NCI-H748 (cell line): ENCODE results near the gene SELENOF.
"Not testable (repeated sequence)": the region's sequence is repeated elsewhere in the genome, so short reads cannot be mapped to it uniquely, and the experiment has no call there.

Experiments
- DNase-seq: peaks from one replicate; lab custom pipeline; 2025; ENCODE audit not compliant: unreplicated experiment; lab: John Stamatoyannopoulos, UW

SELENOF gene

GRCh38 chr1:86922445-86922844, 8.5 kb upstream of the SELENOF start:
- DNase-seq, result no peak

GRCh38 chr1:86916752-86917151, 2.8 kb upstream of the SELENOF start:
- DNase-seq, result no peak

GRCh38 chr1:86915737-86916235, 1.9 kb upstream of the SELENOF start:
- DNase-seq, result no peak

- peak; percentile 74 for DNase-seq
Observed at GRCh38 chr1:86914998-86915736, 1.2 kb upstream of the SELENOF start.

GRCh38 chr1:86914601-86914997, 673 bp upstream of the SELENOF start, which contains the start of gene HS2ST1:
TSS of gene HS2ST1 (plus strand) at chr1:86914635.
- DNase-seq, result no peak

GRCh38 chr1:86913399-86913895, 479 bp downstream of the SELENOF start:
- DNase-seq, result peak; percentile 35

GRCh38 chr1:86912281-86912900, 1.5 kb downstream of the SELENOF start:
- no peak for DNase-seq

GRCh38 chr1:86906419-86906818, 7.5 kb downstream of the SELENOF start:
- DNase-seq, result peak; percentile 25

- no peak for DNase-seq
Observed at GRCh38 chr1:86905875-86906274, 8.1 kb downstream of the SELENOF start.

- not testable (repeated sequence) for DNase-seq
Observed at GRCh38 chr1:86899401-86899800, 14.5 kb downstream of the SELENOF start.

- DNase-seq, result no peak
Observed at GRCh38 chr1:86888327-86888726, 25.6 kb downstream of the SELENOF start.

GRCh38 chr1:86887479-86888162, 26.3 kb downstream of the SELENOF start:
- DNase-seq, result no peak

GRCh38 chr1:86875722-86876121, 38.2 kb downstream of the SELENOF start:
- DNase-seq, result no peak

GRCh38 chr1:86872086-86872485, 41.8 kb downstream of the SELENOF start:
- DNase-seq, result no peak

GRCh38 chr1:86871001-86871400, 42.9 kb downstream of the SELENOF start:
- no peak for DNase-seq

- no peak for DNase-seq
Observed at GRCh38 chr1:86868477-86868876, 45.4 kb downstream of the SELENOF start.

- DNase-seq, result not testable (repeated sequence)
Observed at GRCh38 chr1:86867278-86867677, 46.6 kb downstream of the SELENOF start.

GRCh38 chr1:86866665-86867064, 47.3 kb downstream of the SELENOF start:
- no peak for DNase-seq

- DNase-seq, result no peak
Observed at GRCh38 chr1:86865973-86866637, 47.8 kb downstream of the SELENOF start.

- DNase-seq, result no peak
Observed at GRCh38 chr1:86862920-86863319, 51.0 kb downstream of the SELENOF start.

- no peak for DNase-seq
Observed at GRCh38 chr1:86861424-86861823, 52.5 kb downstream of the SELENOF start.
